ENCODE data around the gene NHLRC1. TPM values are rescaled to one million over a fixed set of nuclear protein-coding genes. Genes with fewer than 3 reads are reported as not detected.

The NHLRC1 gene
- polyA plus RNA-seq, 1 donor from 2014 or later, result 0.32 TPM

- no peak overlapping the region for H3K9ac ChIP-seq (ENCODE audit: low read length)
- TF ChIP-seq, protein P1, sequence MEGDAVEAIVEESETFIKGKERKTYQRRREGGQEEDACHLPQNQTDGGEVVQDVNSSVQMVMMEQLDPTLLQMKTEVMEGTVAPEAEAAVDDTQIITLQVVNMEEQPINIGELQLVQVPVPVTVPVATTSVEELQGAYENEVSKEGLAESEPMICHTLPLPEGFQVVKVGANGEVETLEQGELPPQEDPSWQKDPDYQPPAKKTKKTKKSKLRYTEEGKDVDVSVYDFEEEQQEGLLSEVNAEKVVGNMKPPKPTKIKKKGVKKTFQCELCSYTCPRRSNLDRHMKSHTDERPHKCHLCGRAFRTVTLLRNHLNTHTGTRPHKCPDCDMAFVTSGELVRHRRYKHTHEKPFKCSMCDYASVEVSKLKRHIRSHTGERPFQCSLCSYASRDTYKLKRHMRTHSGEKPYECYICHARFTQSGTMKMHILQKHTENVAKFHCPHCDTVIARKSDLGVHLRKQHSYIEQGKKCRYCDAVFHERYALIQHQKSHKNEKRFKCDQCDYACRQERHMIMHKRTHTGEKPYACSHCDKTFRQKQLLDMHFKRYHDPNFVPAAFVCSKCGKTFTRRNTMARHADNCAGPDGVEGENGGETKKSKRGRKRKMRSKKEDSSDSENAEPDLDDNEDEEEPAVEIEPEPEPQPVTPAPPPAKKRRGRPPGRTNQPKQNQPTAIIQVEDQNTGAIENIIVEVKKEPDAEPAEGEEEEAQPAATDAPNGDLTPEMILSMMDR (IDR thresholded peaks at IDR 0.05; ENCODE audit: poor library complexity, severe bottlenecking), result no peak
- no peak for TF ChIP-seq MXI1 (conservative IDR thresholded peaks at IDR 0.05; ENCODE audit: poor library complexity, severe bottlenecking)
- no peak for TF ChIP-seq SMC3 (conservative IDR thresholded peaks at IDR 0.05; ENCODE audit: poor library complexity)
- no peak for TF ChIP-seq EZH2 (IDR thresholded peaks at IDR 0.05; ENCODE audit: borderline replicate concordance, insufficient read depth, low read length, poor library complexity, severe bottlenecking)
- TF ChIP-seq RAD21 (conservative IDR thresholded peaks at IDR 0.05), result no peak
- TF ChIP-seq EP300 (conservative IDR thresholded peaks at IDR 0.05; ENCODE audit: poor library complexity, severe bottlenecking), result no peak
- no peak for TF ChIP-seq POLR2AphosphoS5 (IDR thresholded peaks at IDR 0.05)
- TF ChIP-seq TAF1 (IDR thresholded peaks at IDR 0.05; ENCODE audit: low read depth), result no peak
- TF ChIP-seq REST (IDR thresholded peaks at IDR 0.05; ENCODE audit: borderline replicate concordance), result no peak
Observed at GRCh38 chr6:18147160-18147559, 24.7 kb upstream of the NHLRC1 start.

DNA sequence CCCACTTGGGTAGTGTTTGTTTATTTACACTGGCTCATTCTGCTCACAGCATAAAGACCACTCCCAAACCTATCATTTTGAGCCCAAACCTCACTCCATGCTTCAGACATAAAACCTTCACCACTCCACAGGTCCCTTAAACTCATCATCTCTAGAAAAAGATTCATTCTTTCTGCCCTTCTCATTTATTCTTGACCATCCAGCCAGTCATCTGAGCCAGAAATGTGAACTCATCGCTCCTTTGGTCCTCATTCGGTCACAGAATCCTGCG is 20.0 kb upstream of the NHLRC1 start:
- H3F3A ChIP-seq (ENCODE audit: insufficient read depth, low read length, poor library complexity, severe bottlenecking), result no peaks in the 10 kb centered on the region
- no peaks in the 10 kb centered on the region for H3K9me3 ChIP-seq (ENCODE audit: low read length)
- H3K27ac ChIP-seq (ENCODE audit: low read length), result no peak overlapping the region
- H3K4me2 ChIP-seq (ENCODE audit: low read length), result no peak overlapping the region
- no peak overlapping the region for H3K9ac ChIP-seq (ENCODE audit: low read length)
- no peaks in the 10 kb centered on the region for H4K20me1 ChIP-seq (ENCODE audit: insufficient read depth)
- no peak overlapping the region for H3K4me3 ChIP-seq (ENCODE audit: low read length)
- no peaks in the 10 kb centered on the region for H3K27me3 ChIP-seq (ENCODE audit: insufficient read depth, low read depth, low read length)
- H3K79me2 ChIP-seq (replicated peaks; ENCODE audit: insufficient read depth, low read length), result no peaks in the 10 kb centered on the region
- H2AFZ ChIP-seq (ENCODE audit: low read depth, low read length), result no peak overlapping the region
- no peaks in the 10 kb centered on the region for H3K9me2 ChIP-seq (ENCODE audit: insufficient read depth, low read length)
- no peaks in the 10 kb centered on the region for H3K36me3 ChIP-seq (ENCODE audit: insufficient read depth, low read length)
- TF ChIP-seq EZH2 (IDR thresholded peaks at IDR 0.05; ENCODE audit: borderline replicate concordance, insufficient read depth, low read length, poor library complexity, severe bottlenecking) (no peak), SMC3 (conservative IDR thresholded peaks at IDR 0.05; ENCODE audit: poor library complexity) (no peak)

More at GRCh38 chr6:18147160-18147559, 24.7 kb upstream of the NHLRC1 start:
- no peak overlapping the region for H3K4me3 ChIP-seq (ENCODE audit: low read length)
- no peak overlapping the region for H3K4me2 ChIP-seq (ENCODE audit: low read length)
- H3K27ac ChIP-seq (ENCODE audit: low read length), result no peak overlapping the region
- H2AFZ ChIP-seq (ENCODE audit: low read depth, low read length), result no peak overlapping the region
- H3K27me3 ChIP-seq (ENCODE audit: insufficient read depth, low read depth, low read length), result no peaks in the 10 kb centered on the region
- no peaks in the 10 kb centered on the region for H3F3A ChIP-seq (ENCODE audit: insufficient read depth, low read length, poor library complexity, severe bottlenecking)
- no peaks in the 10 kb centered on the region for H3K36me3 ChIP-seq (ENCODE audit: insufficient read depth, low read length)
- no peaks in the 10 kb centered on the region for H3K79me2 ChIP-seq (replicated peaks; ENCODE audit: insufficient read depth, low read length)
- no peaks in the 10 kb centered on the region for H4K20me1 ChIP-seq (ENCODE audit: insufficient read depth)
- no peaks in the 10 kb centered on the region for H3K9me2 ChIP-seq (ENCODE audit: insufficient read depth, low read length)
- H3K9me3 ChIP-seq (ENCODE audit: low read length), result no peaks in the 10 kb centered on the region

All from neural cell (in vitro differentiated cells).